Activated effector memory CD4-positive, alpha-beta T cell treated with anti-CD3 and anti-CD28 coated beads, Interleukin-2, amount 50 U/mL, for 16 hours (primary cell): ENCODE data around the gene SFT2D3.

Source experiments
- DNase-seq: peaks from one replicate; pipeline ENCODE4 v3.0.0-alpha.2; 2020

Gene SFT2D3

DNA sequence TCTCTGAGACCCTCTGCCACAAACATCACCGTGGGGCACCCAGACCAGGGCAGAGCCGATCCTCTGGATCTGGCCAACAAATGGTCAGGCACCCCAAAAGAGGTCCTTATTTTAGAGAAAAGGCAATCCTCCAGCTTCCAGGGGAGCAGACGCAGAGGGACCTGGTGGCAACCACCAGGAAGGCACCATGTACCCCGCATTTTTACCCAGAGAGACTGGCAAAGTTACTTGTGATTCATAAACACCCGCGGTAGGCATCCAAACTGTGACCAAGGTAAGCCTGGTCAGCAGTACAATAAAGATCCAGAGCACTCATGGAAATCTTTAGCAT is 36.4 kb upstream of the SFT2D3 start:
- DNase-seq: peak; percentile 4

DNA sequence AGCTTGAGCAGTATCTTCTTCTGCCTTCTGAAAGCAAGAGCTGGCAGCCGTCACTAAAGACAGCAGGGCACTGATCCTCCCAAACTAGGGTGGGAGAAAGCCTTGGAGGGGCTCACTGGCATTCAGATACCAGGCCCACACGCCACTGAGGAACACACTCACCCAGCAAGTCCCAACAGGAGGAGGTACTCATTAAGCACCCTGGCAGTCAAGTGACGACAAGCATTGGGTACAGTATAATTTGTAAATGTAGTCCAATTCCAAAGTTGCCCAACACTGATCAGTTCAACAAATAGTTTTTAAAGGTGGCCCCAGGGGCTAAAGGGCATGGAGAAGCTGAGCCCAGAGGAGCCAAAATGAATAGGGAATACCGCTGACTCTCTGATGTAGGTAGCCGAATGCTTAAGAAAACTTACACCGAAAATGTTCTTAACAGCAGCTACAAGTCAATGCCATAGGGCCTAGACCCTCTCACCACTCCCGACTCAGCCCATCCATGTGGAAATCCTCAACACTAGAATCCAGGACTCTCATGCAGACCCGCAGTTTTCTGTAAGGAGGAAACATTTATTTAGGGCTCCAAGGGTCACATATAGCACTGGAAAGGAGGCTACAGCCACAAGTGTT is 35.9 kb upstream of the SFT2D3 start:
- DNase-seq: peak; percentile 30

DNA sequence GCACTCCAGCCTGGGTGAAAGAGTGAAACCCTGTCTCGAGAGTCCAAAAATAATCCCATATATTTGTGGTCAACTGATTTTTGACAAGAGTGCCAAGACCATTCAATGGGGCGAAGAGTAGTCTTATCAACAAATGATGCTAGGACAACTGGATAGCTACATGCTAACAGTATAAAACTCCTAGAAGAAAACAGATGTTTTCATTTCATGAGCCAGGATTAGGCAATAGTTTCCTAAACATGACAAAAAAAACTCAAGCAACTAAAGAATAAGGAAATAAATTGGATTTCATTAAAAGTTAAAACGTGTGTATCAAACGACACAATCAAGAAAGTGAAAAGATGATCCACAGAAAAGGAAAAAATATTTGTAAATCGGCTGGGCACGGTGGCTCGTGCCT is 32.2 kb upstream of the SFT2D3 start:
- no peak for DNase-seq

DNA sequence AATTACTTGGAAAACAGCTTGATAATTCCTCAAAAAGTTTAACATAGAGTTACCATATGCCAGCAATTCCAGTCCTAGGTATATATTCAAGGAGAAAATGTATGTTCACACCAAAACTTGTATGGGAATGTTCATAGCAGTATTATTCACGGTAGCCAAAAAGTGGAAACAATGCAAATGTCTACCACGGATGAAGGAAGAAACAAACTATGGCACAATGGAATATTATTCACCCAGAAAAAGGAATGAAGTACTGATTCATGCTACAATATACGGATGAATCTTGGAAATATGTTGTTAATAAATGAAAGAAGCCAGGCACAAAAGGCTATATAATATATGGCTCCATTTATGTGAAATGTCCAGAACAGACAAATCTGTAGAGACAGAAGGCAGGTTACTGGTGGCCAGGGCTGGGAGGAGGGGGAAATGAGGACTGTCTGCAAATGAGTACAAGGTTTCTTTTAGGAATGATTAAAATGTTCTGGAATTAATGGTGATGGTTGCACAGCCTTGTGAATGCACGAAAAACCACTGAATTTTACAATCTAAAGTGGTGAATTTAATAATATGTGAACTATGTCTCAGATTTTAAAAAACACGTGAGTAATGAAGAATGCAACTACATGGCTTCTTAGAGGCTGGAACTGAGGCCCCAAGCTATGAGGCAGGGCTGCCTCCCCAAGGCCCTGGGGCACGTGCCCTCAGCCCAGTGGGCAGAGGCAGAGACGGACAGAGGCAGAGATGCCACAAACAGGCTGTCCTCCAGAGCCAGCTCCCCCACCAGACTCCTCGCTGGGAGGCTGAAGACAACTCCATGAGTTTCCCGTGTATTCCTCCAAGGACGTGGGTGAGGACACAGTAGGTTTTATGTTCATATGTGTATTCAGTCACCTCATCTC is 31.0 kb upstream of the SFT2D3 start:
- DNase-seq: peak; percentile 28

DNA sequence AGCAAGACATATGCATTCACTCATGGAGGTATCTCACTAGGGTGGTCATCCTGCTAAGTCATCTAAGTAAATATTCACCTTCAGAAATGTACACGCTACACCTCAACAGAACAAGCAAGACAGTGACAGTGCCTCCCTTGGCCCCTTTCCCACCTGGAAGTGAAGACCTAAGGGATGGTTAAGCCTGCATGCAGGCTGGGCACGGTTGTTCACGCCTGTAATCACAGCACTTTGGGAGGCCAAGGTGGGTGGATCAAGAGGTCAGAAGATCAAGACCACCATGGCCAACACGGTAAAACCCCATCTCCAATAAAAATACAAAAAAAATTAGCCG is 30.4 kb upstream of the SFT2D3 start:
- DNase-seq: peak; percentile 25

DNA sequence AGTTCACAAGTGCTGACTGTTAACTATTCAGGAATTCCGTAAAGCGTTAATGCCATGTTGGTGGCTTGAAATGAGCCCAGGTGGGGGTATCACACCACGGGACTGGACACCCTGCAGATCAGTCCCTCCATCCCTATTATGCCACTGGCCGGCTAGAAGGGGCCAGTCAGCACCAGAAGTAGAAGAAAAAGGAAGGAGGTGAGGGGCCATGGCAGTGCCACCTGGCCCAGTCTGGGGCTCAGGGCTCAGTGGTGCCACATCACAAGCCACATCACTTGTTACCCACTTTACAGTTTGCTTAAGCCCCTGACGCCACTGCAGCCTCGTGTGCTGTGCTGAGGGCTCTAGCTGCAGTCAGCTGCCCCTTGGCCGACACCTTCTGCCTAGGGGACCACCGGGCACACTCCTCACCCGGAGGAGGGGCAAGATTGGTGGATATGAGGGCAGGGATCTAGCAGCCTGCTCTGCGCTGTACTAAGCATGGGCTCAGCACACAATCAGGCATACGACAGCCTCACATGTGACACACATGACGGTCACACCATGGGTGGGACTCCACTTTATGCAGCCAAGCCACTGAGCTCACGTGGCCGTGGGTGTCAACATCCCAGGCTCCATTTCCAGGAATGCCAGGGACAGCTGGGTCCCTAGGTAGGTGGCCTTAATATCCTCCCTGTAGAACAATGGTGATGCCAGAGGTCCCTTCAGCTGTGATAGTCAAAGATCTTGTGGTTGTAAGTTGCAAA is 29.6 kb upstream of the SFT2D3 start:
- peak; percentile 58 for DNase-seq

DNA sequence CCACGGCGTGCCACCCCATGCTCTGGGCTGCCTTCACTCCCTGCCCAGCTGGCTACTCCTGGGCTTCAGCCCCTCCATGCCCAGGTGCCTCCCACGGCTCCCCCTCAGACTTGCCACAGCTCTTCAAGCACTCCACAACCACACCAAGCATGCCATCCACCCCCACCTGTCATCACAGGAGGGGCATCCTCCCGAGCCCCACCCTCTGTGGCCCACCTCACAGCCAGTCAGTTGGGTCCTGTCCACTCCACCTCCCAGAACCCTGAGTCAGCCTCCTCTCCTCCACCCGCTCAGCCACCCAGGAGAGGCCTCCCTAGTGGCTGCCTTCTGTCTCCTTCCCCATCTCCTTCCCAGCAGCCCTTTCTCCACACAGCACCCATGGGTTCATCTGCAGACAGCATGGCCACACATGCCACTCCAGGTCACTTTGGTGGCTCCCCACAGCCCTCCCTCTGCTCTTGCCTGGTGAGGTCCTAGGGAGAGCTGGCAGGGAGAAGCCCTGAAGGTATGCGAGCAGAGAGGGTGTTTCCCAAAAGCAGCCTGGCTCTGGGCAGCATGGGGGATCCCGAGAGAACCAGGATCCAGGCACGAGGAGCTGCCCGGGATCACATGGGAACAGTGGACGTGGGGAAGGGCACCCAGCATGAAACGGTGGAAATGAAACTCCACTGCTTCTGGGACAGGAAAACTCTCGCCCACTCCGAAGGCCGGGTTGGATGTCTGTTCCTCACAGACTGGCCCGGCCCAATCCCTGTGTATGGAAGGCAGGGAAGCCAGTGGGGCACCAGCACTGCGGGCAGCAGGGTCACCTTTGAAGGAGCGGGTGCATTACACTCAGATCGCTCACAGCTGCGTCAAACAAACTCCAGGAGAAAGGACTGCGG is 28.7 kb upstream of the SFT2D3 start:
- DNase-seq: peak; percentile 58

DNA sequence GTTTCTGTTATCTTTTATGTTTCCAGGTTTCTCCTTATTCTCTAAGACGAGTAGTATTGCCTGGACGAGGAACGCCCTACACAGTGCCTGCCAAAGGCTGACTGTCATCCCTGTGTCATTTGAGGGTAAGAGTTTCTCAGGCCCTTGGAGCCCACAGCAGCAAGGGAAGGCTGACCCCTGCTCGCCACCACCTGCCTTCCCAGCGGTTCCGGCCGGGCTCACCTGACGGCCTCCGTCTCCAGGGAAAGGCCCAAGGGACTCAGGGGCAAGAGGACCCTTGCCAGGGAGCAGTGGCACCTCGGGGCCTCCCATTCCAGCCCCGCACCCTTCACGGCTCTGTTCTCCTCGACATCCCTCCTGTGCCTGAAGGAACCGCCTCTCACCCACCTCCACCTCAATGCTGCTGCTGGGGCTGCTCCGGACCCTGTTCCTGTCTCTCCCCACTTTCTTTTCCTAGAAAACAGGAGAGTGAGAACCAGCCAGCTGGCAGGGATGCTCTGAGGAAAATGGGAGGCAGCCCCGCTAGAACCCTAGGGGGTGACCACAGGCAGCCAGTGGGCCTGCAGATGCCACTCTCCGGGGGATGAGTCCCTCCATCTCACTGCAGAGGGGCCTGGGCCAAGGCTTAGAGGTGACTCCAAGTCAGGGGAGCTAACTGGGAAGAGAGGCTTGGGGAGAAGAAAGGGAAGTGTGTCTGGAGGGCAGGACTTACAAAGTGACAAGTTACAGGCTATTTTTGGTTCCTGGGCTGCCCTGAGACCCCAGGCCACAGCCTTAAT is 27.8 kb upstream of the SFT2D3 start:
- peak; percentile 54 for DNase-seq

DNA sequence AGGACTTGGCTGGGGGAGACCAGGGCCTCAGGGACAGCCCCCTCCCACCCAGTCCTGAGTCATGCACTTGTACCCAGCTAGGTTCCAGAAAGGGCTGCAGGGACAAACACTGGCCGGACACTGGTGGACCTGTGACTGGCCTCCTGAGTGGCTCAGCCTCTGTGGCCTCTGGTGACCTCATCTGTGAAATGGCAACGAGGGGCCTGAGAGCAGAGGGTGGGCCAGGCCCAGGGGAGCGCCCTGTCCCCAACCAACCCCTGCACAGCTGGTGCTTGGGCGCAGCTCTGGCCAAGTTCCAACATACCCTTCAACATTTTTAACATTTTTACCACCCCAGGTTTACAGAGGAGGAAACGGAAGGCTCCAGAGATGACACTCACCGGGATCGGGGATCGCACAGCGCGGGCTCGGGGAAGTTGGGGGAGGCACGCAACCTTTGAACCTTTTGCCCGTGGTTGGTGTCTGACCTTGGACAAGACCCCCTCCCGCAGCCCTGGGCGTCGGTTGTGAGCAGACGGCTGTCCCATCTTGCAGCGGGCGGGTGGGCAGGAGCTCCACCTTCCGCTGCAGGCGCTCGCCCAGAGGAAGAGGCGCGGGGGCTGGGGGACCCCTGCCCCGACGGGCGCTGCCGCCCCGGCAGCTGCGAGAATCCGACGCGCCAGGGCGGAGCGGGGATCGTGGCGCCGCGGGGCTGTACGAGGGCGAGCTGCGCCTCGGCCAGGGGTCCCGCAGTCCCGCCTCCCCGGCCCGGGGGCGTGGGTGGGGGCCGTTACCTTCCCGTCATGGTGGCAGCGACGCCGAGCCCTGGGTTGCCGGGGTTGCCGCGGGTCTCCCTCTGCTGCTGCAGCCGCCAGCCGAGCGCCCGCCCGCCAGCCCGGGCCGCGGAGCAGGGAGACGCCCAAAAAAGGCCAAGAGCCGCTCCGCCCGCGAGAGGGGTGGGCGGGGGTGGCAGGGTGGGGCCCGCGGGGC is 26.8 kb upstream of the SFT2D3 start:
- DNase-seq: peak; percentile 69

DNA sequence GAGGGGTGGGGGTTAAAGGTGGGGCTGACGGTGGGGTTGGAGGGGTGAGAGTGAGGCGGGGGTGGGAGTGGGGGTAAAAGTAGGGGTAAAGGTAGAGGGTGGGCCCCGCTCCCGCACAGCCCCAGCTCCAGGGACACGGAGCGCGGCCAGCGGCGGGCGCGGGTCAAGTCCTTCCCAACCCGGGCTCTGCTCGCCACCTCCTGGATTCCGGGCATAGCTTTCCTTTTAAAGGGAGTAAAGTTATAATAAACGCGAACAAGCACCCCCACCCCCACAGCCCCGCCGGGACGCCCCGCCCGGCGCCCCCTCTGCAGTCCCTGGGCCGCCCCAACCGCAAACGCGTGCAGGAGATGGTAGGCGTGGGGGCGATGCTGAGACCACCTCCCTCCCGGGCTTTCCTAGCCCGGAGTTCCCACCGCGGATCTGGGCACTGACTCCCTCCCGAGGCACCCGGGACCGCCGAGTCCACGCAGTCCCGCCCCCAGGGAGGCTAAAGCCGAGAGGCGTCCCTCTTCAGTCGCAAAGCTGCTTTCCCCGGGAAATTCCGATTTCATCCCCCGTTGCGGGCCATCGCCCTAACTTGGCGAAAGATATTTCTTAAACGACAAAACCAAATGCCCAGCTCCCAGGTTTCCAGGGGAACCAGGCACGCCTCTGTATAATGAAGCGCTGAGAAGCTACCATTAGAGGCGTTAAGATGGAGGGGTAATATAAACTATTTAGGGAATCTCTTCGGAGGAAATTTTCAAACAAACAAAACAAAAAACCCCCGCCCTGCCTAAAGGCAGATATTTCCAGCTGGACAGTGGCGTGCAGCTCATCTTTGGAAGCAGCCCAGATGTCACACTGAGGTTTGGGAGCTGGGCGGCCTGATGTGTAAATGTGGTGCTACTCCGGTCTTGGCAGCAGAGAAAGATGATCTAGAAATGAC is 25.7 kb upstream of the SFT2D3 start, which contains the start of gene LIMS2:
Gene LIMS2, minus strand, starts transcription at position 200 of the 931 bp plus-strand sequence. CDS start 506 bp downstream, outside the sequence.
- peak; percentile 52 for DNase-seq

DNA sequence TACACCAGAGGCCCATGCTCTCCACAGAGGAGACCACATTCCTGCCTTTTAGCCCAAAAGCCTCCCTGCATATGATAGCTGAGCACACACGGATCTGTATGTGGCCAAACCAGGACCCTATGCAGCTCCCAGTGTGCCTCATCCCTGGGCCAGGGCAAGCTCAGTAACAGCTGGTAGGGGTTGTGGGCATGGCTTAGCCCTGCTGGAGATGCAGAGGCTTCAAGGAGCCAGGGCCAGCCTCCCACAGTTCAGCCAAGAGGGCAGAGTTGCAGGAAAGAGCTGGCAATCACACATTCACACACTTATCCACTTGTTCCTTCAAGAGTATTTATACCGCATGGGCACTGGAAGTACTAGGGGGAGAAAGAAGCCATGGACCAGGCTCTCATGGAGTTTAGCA is 24.4 kb upstream of the SFT2D3 start:
- DNase-seq: peak; percentile 17

DNA sequence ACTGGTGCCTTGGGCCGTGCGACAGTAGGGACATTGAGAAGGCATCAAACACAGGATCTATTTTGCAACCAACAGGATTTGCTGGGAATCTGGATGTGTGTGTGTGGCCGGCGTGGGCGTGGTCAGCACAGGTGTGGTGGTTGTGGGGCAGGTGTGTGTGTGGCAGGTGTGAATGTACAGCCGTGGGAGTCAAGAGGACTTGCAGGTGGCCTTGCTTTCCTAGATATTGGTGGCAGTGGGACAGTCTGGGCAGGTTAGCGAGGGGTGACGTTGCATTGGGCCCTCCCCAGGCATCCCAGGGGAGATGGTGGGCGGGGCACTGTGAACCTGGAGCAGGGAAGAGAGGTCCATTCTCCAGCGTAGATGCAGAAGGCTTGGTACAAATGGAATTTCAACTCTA is 22.8 kb upstream of the SFT2D3 start:
- DNase-seq: peak; percentile 39

DNA sequence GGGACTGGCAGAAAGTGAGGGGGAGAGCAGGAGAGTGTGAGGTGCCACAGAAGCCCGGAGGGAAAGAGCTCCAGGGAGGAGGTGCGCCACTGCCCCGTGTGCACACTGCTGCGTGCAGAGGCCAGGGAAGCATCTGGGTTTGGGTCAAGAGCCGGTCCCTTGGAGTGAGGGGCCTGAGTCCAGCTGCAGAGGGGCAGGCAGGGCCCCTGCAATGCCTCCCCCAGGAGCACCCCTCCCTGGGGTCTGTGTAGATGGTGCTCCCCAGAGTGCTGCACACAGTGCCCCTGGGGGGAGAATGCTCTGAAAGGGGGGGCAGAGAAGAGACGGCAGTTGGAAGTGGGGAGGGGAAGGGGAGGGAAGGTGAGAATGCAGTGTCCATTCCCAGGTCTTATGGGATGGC is 22.3 kb upstream of the SFT2D3 start:
- DNase-seq: no peak

DNA sequence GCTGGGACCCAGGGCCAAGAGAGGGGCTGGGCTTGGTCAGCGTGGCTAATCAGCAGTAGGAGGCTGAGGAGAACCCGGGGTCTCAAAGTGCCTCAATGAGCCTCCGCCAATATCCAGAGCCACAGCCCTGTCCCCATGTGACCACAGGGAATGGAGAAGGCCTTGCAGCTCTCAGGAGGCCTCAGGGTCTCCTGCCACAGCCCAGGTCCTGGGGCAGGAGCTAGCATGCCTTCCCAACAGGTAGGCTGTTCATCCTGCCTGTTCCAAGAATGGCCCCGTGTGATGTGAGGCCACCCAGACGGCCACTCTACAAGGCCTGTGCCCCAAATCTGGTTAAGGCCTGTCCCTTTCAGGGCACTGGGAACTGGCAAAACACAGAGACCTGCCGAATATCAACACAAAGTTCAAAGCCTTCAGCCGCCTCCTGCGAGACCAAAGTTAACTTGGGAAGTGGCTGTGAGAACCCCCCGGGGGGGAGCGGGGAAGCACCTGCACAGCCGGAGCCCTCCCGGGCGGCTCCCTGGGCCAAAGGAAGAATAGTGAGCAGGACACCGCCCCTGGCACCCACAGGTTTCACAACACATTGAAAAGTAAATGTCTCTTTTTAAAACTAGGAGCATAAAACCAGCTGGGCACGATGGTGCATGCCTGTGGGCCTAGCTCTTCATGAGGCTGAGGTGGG is 21.5 kb upstream of the SFT2D3 start:
- DNase-seq: no peak

DNA sequence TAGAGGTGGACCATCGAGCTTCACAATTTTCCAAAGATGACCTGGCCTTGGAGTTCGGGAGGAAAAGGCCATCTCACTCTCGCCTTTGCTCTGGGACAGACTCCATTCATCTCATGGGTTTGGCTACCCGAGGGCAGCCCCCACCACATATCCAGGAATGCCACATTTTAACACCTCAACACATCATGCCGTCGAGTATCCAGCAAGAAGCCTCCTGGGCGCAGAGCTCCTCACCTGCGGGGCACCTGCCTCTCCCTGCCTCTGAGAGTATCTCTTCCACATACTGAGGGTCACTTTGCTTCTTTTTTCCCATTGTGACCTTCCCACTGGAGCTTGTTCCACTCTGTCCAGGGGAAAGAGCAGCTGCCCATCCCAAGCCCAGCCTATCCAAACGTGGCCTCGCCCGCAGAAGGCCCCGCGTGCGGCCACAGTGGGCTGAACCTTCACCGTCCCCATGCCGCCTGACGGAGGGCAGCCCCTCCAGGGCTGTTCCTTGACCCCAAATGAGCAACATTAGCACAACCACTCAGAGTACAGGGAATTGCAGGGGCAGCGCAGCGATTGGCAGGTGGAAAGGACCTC is 20.5 kb upstream of the SFT2D3 start:
- DNase-seq: no peak

DNA sequence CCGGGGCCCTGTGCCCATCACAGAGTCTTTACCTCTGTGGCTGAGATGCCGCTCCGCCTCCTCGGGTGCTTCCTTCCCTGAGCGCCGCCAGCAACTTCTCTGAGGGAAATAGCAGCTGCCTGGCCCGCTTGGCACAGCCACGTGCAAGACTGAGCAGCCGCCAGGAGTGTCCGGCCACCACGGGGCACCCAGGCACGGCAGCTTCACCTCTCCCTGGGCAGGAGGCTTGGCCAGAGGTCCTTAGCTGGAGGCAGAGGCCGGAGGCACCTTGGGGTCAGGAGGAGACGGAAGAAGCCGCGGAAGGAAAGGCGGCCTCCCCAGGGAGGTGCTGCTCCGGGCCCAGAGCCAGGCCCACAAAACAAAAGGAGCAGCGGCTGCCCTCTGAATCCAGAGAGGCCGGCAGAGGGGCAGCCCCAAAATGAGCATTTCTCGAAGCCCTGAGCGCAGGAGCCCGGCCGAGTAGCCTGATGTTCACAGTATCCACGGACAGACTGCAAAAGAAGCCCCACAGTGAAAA is 20.0 kb upstream of the SFT2D3 start:
- DNase-seq: no peak

DNA sequence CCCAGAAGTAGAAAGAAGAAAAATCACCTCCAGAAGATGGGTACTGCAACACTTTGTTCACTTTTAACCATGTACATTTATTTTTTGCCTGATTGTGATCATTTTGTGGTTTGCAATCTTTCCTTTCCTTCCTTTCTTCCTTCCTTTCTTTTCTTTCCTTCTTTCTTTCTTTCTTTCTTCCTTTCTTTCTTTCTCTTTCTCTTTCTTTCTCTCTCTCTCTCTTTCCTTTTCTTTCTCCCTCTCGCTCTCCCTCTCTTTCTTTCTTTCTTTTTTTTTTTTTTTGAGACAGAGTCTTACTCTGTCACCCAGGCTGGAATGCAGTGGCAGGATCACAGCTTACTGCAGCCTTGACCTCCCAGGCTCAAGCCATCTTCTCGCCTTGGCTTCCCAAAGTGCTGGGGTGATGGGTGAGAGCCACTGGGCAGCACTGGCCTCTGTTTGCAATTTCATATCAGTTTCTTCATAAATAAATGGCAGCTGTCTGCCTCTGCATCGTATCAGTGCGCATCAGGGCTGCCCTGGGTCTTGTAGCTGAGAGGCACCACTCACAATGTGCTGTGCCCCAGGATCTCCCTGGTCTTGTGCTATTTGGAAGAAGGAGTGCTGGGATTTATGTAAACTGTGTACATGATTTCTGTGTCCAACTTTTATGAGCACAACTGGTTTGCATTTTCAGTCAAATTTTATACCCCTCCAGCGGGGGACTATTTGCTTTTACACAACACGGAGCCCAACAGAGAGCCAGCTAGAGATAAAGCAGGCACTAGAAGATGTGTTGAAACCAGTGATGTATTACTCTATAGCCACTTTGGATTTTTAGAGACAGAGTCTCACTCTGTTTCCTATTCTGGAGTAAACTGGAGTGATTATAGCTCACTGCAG is 19.1 kb upstream of the SFT2D3 start:
- no peak for DNase-seq
